WTC11 (cell line): ENCODE data around the gene SKA2. TPM values are rescaled to one million over a fixed set of nuclear protein-coding genes. Genes with fewer than 3 reads are reported as not detected.

Experiments
- ATAC-seq: fragments of 200-7000 bp; cut with Tn5 transposase; 2 replicates; pipeline ENCODE4 v1.10.0; 2021; ENCODE audit warnings: mild to moderate bottlenecking, moderate library complexity
- CTCF ChIA-PET: fragments of 300-600 bp; sonication (Branson Sonifier 250); formaldehyde crosslinking; loops from one replicate; lab custom pipeline; 2021; ENCODE audit warnings: antibody characterized with exemption; lab: Charles Lee
- POLR2A ChIA-PET: fragments of 350-600 bp; sonication (Branson Sonifier 250); formaldehyde crosslinking; loops from one replicate; lab custom pipeline; 2021; ENCODE audit warnings: antibody characterized with exemption; lab: Charles Lee
- DNase-seq: peaks from one replicate; pipeline ENCODE4 v3.0.0; 2021; ENCODE audit warnings: low spot score
- H3K27ac Mint-ChIP-seq: 2 replicates; pipeline ENCODE4 v1.8.0; 2021; ENCODE audit warnings: mixed read lengths
- H3K27me3 Mint-ChIP-seq: 2 replicates; pipeline ENCODE4 v1.8.0; 2021; ENCODE audit warnings: low read depth, mild to moderate bottlenecking, moderate library complexity, mixed read lengths
- H3K36me3 Mint-ChIP-seq: 2 replicates; pipeline ENCODE4 v1.8.0; 2021; ENCODE audit warnings: mixed read lengths
- H3K4me1 Mint-ChIP-seq: 2 replicates; pipeline ENCODE4 v1.8.0; 2022; ENCODE audit warnings: mixed read lengths
- H3K4me3 Mint-ChIP-seq: 2 replicates; pipeline ENCODE4 v1.8.0; 2021; ENCODE audit warnings: mild to moderate bottlenecking, moderate library complexity, mixed read lengths
- H3K9me3 Mint-ChIP-seq: 2 replicates; pipeline ENCODE4 v1.8.0; 2021; ENCODE audit warnings: mixed read lengths
- ATF6 ChIP-seq: sonication (generic); formaldehyde crosslinking; IDR thresholded peaks from 2 replicates; pipeline ENCODE4 v1.8.1; 2023; ENCODE audit warnings: mild to moderate bottlenecking, missing genetic modification reagents
- CREB1 ChIP-seq: sonication (generic); formaldehyde crosslinking; IDR thresholded peaks from 2 replicates; pipeline ENCODE4 v1.8.0; 2023; ENCODE audit warnings: mild to moderate bottlenecking, missing genetic modification reagents
- EMX1 ChIP-seq: fragments of 250-450 bp; sonication (Bioruptor Pico); IDR thresholded peaks from 2 replicates; pipeline ENCODE4 v1.8.0; 2021; ENCODE audit warnings: mild to moderate bottlenecking
- ESRRA ChIP-seq: sonication (generic); formaldehyde crosslinking; IDR thresholded peaks from 2 replicates; pipeline ENCODE4 v1.8.1; 2022; ENCODE audit warnings: mild to moderate bottlenecking, missing genetic modification reagents, borderline replicate concordance
- ETV6 ChIP-seq: sonication (generic); formaldehyde crosslinking; IDR thresholded peaks from 2 replicates; pipeline ENCODE4 v1.8.1; 2022; ENCODE audit warnings: mild to moderate bottlenecking, missing genetic modification reagents
- FOXK1 ChIP-seq: sonication (generic); formaldehyde crosslinking; IDR thresholded peaks from 2 replicates; pipeline ENCODE4 v1.8.0; 2022; ENCODE audit warnings: mild to moderate bottlenecking, moderate library complexity, missing genetic modification reagents
- HMGXB4 ChIP-seq: sonication (generic); formaldehyde crosslinking; IDR thresholded peaks from 2 replicates; pipeline ENCODE4 v1.8.1; 2023; ENCODE audit warnings: mild to moderate bottlenecking, moderate library complexity, missing genetic modification reagents
- IRF2 ChIP-seq: sonication (generic); formaldehyde crosslinking; IDR thresholded peaks from 2 replicates; pipeline ENCODE4 v1.8.0; 2022; ENCODE audit warnings: low read depth, missing genetic modification reagents, borderline replicate concordance
- MYBL2 ChIP-seq: sonication (generic); formaldehyde crosslinking; IDR thresholded peaks from 2 replicates; pipeline ENCODE4 v1.8.1; 2023; ENCODE audit warnings: mild to moderate bottlenecking, moderate library complexity, missing genetic modification reagents
- NR2C2 ChIP-seq: sonication (generic); formaldehyde crosslinking; IDR thresholded peaks from 2 replicates; pipeline ENCODE4 v1.8.0; 2022; ENCODE audit warnings: mild to moderate bottlenecking, missing genetic modification reagents
- NR3C1 ChIP-seq: sonication (generic); formaldehyde crosslinking; conservative IDR thresholded peaks from 2 replicates; pipeline ENCODE4 v1.8.1; 2023; ENCODE audit warnings: low read depth, mild to moderate bottlenecking, missing genetic modification reagents
- SOX15 ChIP-seq: fragments of 250-450 bp; sonication (Bioruptor Pico); IDR thresholded peaks from 2 replicates; pipeline ENCODE4 v1.9.0; 2021; ENCODE audit warnings: mild to moderate bottlenecking
- USF1 ChIP-seq: sonication (generic); formaldehyde crosslinking; IDR thresholded peaks from 2 replicates; pipeline ENCODE4 v1.8.0; 2022; ENCODE audit warnings: mild to moderate bottlenecking, missing genetic modification reagents
- ZNF121 ChIP-seq: sonication (generic); formaldehyde crosslinking; IDR thresholded peaks from 2 replicates; pipeline ENCODE4 v1.8.0; 2023; ENCODE audit warnings: missing genetic modification reagents
- ZNF138 ChIP-seq: sonication (generic); formaldehyde crosslinking; conservative IDR thresholded peaks from 2 replicates; pipeline ENCODE4 v1.8.1; 2022; ENCODE audit warnings: mild to moderate bottlenecking, moderate library complexity, missing genetic modification reagents
- ZNF281 ChIP-seq: sonication (generic); formaldehyde crosslinking; IDR thresholded peaks from 2 replicates; pipeline ENCODE4 v1.8.0; 2023; ENCODE audit warnings: mild to moderate bottlenecking, missing genetic modification reagents
- ZNF416 ChIP-seq: fragments of 250-450 bp; sonication (Bioruptor Pico); IDR thresholded peaks from 2 replicates; pipeline ENCODE4 v1.9.0; 2021; ENCODE audit warnings: mild to moderate bottlenecking, inconsistent platforms
- total RNA-seq: library from RNA; stranded (reverse); gene quantifications from 3 replicates; pipeline ENCODE4 v1.2.3, GENCODE V29; 2021
- TF ChIP-seq, protein P1 (sequence below): fragments of 250-450 bp; sonication (Bioruptor Pico); IDR thresholded peaks from 2 replicates; pipeline ENCODE4 v1.9.0; 2021; ENCODE audit warnings: mild to moderate bottlenecking

Gene SKA2
- total RNA-seq, 1 experiment from 2014 or later: 80.0 TPM

DNA sequence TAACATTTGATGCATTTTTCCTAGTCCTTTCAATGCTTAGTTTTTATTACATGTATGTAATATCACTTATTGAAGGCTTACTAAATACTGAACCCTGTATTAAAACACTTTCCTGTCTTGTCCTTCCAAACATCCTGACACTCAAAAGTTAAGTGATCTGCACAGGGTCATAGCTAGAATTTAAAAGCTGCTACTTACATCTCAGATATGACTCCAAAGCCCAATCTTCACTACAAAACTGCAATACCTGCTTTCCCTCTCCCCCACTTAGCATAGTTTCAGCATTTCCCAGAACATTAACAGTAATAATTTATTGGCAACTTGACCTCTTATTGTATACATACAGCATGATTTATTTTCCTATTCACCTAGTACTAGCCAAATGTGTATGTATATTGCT, 44.0 kb downstream of the SKA2 start (continued):
- TF ChIP-seq, protein P1, sequence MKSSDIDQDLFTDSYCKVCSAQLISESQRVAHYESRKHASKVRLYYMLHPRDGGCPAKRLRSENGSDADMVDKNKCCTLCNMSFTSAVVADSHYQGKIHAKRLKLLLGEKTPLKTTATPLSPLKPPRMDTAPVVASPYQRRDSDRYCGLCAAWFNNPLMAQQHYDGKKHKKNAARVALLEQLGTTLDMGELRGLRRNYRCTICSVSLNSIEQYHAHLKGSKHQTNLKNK: no peak

GRCh38 chr17:59108400-59109102, 46.4 kb downstream of the SKA2 start:
- Mint-ChIP-seq H3K4me1 (peaks cover 17% of the 10 kb centered on the region), H3K36me3 (peaks cover 18% of the 10 kb centered on the region), H3K27me3 (no peaks in the 10 kb centered on the region), H3K9me3 (no peaks in the 10 kb centered on the region), H3K27ac (no peak overlapping the region), H3K4me3 (peak overlapping the region; percentile 94)
- ChIA-PET POLR2A (no interaction called here), CTCF (interaction anchor here (0.6 kb wide), 1 partner anchor 521 kb away, joined by 4 read pairs; no protein-coding TSS in a partner anchor)
- DNase-seq (no peak), ATAC-seq (no peak)
- TF ChIP-seq FOXK1 (no peak), ZNF416 (CRISPR knock-in tag) (no peak), ATF6 (CRISPR knock-in tag) (no peak), ZNF121 (CRISPR knock-in tag) (peak; percentile 85)

DNA sequence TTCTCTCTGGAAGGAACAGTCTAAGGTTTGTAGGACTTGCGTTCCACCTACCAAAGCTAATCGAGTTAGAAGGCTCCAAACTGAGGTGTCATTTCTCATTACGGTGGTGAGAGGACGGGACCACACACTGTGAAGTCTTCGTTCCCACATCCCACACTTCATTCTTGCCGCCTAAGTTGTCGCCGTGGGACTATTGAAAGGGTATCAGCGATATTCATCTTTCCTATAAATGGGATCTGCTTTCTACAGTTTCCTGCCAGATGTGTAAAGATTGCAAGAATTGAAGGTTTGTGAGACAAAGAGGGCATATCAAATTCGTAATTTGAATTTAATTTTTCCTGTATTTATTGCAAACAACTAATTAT, 47.7 kb downstream of the SKA2 start:
- H3K9me3 Mint-ChIP-seq: no peaks in the 10 kb centered on the region
- TF ChIP-seq ZNF138 (no peak), EMX1 (0 out of 2 replicates have a peak, but pooled peaks have one; percentile 43), NR2C2 (CRISPR knock-in tag) (0 out of 2 replicates have a peak, but pooled peaks have one; percentile 15), ESRRA (CRISPR knock-in tag) (no peak), ZNF281 (CRISPR knock-in tag) (peak; percentile 30; the same call in 1 of the 2 replicates), CREB1 (peak; percentile 71; the same call in 1 of the 2 replicates), ETV6 (CRISPR knock-in tag) (no peak)
- TF ChIP-seq, all 79 proteins: peak for 4

DNA sequence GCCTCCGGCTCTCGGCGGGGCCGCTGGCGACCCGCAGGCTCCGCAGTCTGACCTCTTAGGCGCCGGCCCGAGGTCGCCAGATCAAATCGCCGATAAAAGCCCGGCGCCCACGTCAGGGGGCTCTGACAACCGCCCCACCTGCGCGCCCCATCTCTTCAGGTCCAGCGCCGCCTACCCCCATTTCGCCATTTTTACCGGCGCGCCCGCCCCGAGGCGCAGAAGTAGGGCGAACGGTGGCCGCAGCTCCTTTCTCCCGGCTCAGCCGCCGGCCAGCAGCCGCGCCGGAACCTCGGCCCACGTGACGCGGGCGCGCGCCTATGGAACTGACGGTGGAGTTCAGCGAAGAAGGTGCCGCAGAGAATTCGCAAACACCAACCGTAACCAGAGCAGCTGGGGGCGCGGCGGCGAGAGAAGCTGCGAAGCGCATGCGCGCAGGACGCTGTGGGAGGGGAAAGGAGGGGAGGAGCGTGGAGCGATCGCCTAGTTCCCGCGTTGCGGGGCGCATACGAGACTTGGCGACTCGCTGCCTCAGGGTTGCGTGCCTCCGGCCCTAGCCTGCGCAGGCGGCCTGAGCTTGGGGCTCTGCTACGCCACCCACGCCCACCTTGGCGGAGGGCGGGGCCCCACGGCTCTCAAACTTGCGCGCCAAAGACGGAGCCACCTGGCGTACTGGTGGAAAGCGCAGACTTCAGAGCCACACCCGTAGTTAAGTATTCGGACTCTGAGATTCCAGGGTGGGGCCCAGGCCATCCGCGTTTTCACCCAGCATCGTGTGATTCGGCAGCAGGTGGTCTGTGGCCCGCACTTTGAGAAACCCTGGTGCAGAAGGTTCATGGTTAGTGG, 48.3 kb downstream of the SKA2 start, which contains the start of gene TRIM37:
Gene TRIM37 (minus strand): TSS at position 418 of the 843 bp plus-strand sequence. CDS start 419 bp downstream, outside the sequence.
- peak within 1 kb of the TSS; percentile 94 for H3K4me3 Mint-ChIP-seq
- POLR2A ChIA-PET: interaction anchor here (0.5 to 2.1 kb wide), 8 partner anchors 8 to 593 kb away, joined by 3 to 23 read pairs (median 4); partner anchors contain the start of genes PRR11, SKA2 and SMG8
- no peaks in the 10 kb centered on the region for H3K27me3 Mint-ChIP-seq
- CTCF ChIA-PET: interaction anchor here (0.9 to 1.3 kb wide), 2 partner anchors 47 to 588 kb away, joined by 4 to 7 read pairs; no protein-coding TSS in a partner anchor
- ATAC-seq (peak; percentile 98), DNase-seq (peak; percentile 98)
- peaks cover 17% of the 10 kb centered on the region for H3K4me1 Mint-ChIP-seq
- peak within 1 kb of the TSS; percentile 97 for H3K27ac Mint-ChIP-seq
- no peaks in the 10 kb centered on the region for H3K9me3 Mint-ChIP-seq
- H3K36me3 Mint-ChIP-seq: peaks cover 13% of the 10 kb centered on the region
- TF ChIP-seq IRF2: no peak
- 0 out of 2 replicates have a peak, but pooled peaks have one; percentile 86 for TF ChIP-seq NR3C1
- peak; percentile 79; the same call in 1 of the 2 replicates for TF ChIP-seq MYBL2
- TF ChIP-seq USF1 (CRISPR knock-in tag): peak; percentile 98
- TF ChIP-seq HMGXB4 (CRISPR knock-in tag): peak; percentile 57; the same call in 1 of the 2 replicates
- TF ChIP-seq ZNF138: no peak; the same call in 1 of the 2 replicates
- no peak for TF ChIP-seq ZNF121 (CRISPR knock-in tag)
- TF ChIP-seq SOX15 (CRISPR knock-in tag): no peak

More for the DNA sequence above, 47.7 kb downstream of the SKA2 start:
- DNase-seq: no peak
- Mint-ChIP-seq H3K36me3 (peaks cover 18% of the 10 kb centered on the region), H3K27me3 (no peaks in the 10 kb centered on the region), H3K4me1 (peaks cover 17% of the 10 kb centered on the region), H3K4me3 (peak overlapping the region; percentile 94), H3K27ac (peak overlapping the region; percentile 97)
- ChIA-PET CTCF (interaction anchor here (0.9 to 1.3 kb wide), 2 partner anchors 47 to 588 kb away, joined by 4 to 7 read pairs; no protein-coding TSS in a partner anchor), POLR2A (interaction anchor here (0.5 to 2.1 kb wide), 5 partner anchors 9 to 593 kb away, joined by 3 to 23 read pairs (median 5); partner anchors contain the start of genes PRR11, SKA2 and SMG8)
- ATAC-seq: peak; percentile 5
